Ishikawa (cell line): ENCODE measurements around the gene NRG3.

Source experiments
- CEBPB ChIP-seq: IDR thresholded peaks from 2 replicates; pipeline ENCODE4 v1.6.1; 2012
- CREB1 ChIP-seq: IDR thresholded peaks from 2 replicates; pipeline ENCODE4 v1.6.1; 2012; ENCODE audit warnings: low read depth
- EGR1 ChIP-seq: IDR thresholded peaks from 2 replicates; pipeline ENCODE4 v1.6.1; 2012
- EP300 ChIP-seq: IDR thresholded peaks from 2 replicates; pipeline ENCODE4 v1.6.1; 2012; ENCODE audit warnings: borderline replicate concordance
- FOXM1 ChIP-seq: IDR thresholded peaks from 2 replicates; pipeline ENCODE4 v1.6.1; 2012; ENCODE audit warnings: low read depth, borderline replicate concordance
- MAX ChIP-seq: IDR thresholded peaks from 2 replicates; pipeline ENCODE4 v1.6.1; 2012
- NFIC ChIP-seq: IDR thresholded peaks from 2 replicates; pipeline ENCODE4 v1.6.1; 2012
- RAD21 ChIP-seq: IDR thresholded peaks from 2 replicates; pipeline ENCODE4 v1.6.1; 2012; ENCODE audit warnings: low read depth
- REST ChIP-seq: IDR thresholded peaks from 2 replicates; pipeline ENCODE4 v1.6.1; 2012; ENCODE audit warnings: low read depth, mild to moderate bottlenecking
- TAF1 ChIP-seq: IDR thresholded peaks from 2 replicates; pipeline ENCODE4 v1.6.1; 2012; ENCODE audit warnings: low read depth, mild to moderate bottlenecking
- TCF12 ChIP-seq: IDR thresholded peaks from 2 replicates; pipeline ENCODE4 v1.6.1; 2012; ENCODE audit warnings: low read depth
- TEAD4 ChIP-seq: IDR thresholded peaks from 2 replicates; pipeline ENCODE4 v1.6.1; 2012
- USF1 ChIP-seq: IDR thresholded peaks from 2 replicates; pipeline ENCODE4 v1.6.1; 2012
- YY1 ChIP-seq: IDR thresholded peaks from 2 replicates; pipeline ENCODE4 v1.6.1; 2012; ENCODE audit warnings: low read depth
- ZBTB7A ChIP-seq: IDR thresholded peaks from 2 replicates; pipeline ENCODE4 v1.6.1; 2012; ENCODE audit warnings: low read depth

The NRG3 gene

GRCh38 chr10:82245906-82246560 is 371.0 kb downstream of the NRG3 start:
- TF ChIP-seq TCF12 (no peak), ZBTB7A (no peak), YY1 (no peak), TEAD4 (no peak), FOXM1 (no peak), REST (no peak), EP300 (no peak), RAD21 (no peak), CEBPB (no peak)

- no peak for TF ChIP-seq REST
- TF ChIP-seq MAX, result no peak
- no peak for TF ChIP-seq FOXM1
- TF ChIP-seq NFIC, result no peak
- TF ChIP-seq EP300, result no peak
- no peak for TF ChIP-seq TEAD4
Observed at GRCh38 chr10:82249141-82249540, 374.1 kb downstream of the NRG3 start.

- TF ChIP-seq EGR1 (no peak), TCF12 (no peak), REST (no peak), TAF1 (no peak), USF1 (no peak), NFIC (no peak), YY1 (no peak), TEAD4 (no peak), EP300 (no peak), CEBPB (no peak), MAX (no peak), RAD21 (no peak), CREB1 (no peak)
Observed at GRCh38 chr10:82251222-82251906, 376.4 kb downstream of the NRG3 start.

GRCh38 chr10:82252081-82252480 is 377.1 kb downstream of the NRG3 start:
- TF ChIP-seq EP300 (no peak), TCF12 (no peak), CREB1 (no peak), TEAD4 (no peak), RAD21 (no peak), EGR1 (no peak), CEBPB (no peak), TAF1 (no peak), USF1 (no peak), YY1 (no peak), REST (no peak), NFIC (no peak), ZBTB7A (no peak), FOXM1 (no peak), MAX (no peak)
